ENCODE data around the gene VILL. TPM values are rescaled to one million over a fixed set of nuclear protein-coding genes. Genes with fewer than 3 reads are reported as not detected.

Gene VILL
- total and polyA plus RNA-seq, 10 donors, result 14.4 to 23.4 (median 17.3) TPM

- TF ChIP-seq, protein P1, sequence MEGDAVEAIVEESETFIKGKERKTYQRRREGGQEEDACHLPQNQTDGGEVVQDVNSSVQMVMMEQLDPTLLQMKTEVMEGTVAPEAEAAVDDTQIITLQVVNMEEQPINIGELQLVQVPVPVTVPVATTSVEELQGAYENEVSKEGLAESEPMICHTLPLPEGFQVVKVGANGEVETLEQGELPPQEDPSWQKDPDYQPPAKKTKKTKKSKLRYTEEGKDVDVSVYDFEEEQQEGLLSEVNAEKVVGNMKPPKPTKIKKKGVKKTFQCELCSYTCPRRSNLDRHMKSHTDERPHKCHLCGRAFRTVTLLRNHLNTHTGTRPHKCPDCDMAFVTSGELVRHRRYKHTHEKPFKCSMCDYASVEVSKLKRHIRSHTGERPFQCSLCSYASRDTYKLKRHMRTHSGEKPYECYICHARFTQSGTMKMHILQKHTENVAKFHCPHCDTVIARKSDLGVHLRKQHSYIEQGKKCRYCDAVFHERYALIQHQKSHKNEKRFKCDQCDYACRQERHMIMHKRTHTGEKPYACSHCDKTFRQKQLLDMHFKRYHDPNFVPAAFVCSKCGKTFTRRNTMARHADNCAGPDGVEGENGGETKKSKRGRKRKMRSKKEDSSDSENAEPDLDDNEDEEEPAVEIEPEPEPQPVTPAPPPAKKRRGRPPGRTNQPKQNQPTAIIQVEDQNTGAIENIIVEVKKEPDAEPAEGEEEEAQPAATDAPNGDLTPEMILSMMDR (IDR thresholded peaks at IDR 0.05 in 8 of 11, conservative IDR thresholded peaks at IDR 0.05 in 3 of 11), result no peak
- no peak for TF ChIP-seq POLR2AphosphoS5 (IDR thresholded peaks at IDR 0.05)
- TF ChIP-seq POLR2A (IDR thresholded peaks at IDR 0.05), result no peak
- peaks cover 0 to 25% (median 6%) of the 10 kb centered on the region in 6 donors for H3K36me3 ChIP-seq
- DNase-seq, result no peak
- no peaks in the 10 kb centered on the region for H3K27me3 ChIP-seq (replicated peaks in 1 of 7)
- peaks cover 25 to 64% (median 56%) of the 10 kb centered on the region in 6 donors for H3K4me1 ChIP-seq
- peak overlapping the region; percentile 80 to 96 (median 84) for H3K27ac ChIP-seq
- WGBS, 5 donors, result 12 to 17% (median 15%) methylated on average over 2 of the region's 2 CpGs
- no peaks in the 10 kb centered on the region for H3K9me3 ChIP-seq
- intact Hi-C loops (cut with DNase I; ENCODE audit: low total_unique reads), result no loop called here
- H3K4me3 ChIP-seq, result peak overlapping the region; percentile 45 to 77 (median 64)
Measured at GRCh38 chr3:37994639-37994972, 4.0 kb downstream of the VILL start.

DNA sequence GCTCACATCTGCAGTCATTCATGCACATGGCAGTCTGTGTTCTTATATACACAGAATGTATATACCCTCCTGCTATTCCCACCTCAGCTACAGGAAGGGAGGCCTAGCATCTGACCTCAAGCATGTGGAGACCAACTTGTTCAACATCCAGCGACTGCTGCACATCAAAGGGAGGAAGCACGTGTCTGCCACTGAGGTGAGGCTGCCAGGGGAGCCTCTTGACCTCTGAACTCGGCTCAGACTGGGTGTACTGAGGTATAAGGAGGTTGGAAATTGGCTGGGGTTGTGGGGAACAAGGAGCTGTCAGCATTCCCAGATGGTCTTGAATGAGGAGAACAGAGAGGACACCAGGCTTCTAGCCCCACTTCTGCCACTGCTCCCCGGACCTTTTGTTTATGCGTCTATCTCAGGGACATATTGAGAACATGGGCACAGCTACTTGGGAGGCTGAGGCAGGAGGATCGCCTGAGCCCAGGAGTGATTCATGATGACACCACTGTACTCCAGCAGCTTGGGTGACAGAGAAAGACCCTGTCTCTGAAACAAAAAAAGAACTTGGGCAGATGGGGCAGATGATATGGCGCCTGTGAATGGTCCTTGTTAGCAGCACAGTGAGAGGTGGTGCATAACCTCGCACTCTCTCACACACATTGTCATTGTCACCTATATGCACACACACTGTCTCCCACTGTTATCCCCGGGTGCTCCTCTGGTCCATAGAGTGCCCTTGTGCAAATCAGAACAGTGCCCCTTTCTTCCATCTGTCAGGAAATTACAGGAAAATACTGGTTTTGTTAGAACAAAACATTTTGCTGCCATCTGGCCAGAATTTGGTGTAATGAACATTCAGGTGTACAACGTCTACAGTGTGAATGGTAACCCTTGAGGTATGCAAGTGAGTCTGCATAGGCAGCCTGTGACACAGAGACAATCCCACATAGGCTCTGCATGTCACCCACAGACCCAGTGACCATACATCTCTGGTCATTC, 5.4 kb downstream of the VILL start:
- H3K4me1 ChIP-seq, result peaks cover 25 to 67% (median 56%) of the 10 kb centered on the region in 6 donors
- peak overlapping the region in 4 of 8 donors; percentile 8 to 97 (median 60) for H3K27ac ChIP-seq
- H3K36me3 ChIP-seq, result peaks cover 0 to 38% (median 10%) of the 10 kb centered on the region in 6 donors
- 80 to 86% (median 81%) methylated on average over 10 of the region's 10 CpGs for WGBS, 5 donors
- H3K4me3 ChIP-seq, result peak overlapping the region in 1 of 8 donors; percentile 77
- TF ChIP-seq POLR2A (IDR thresholded peaks at IDR 0.05) (no peak), POLR2AphosphoS5 (IDR thresholded peaks at IDR 0.05) (no peak)
- TF ChIP-seq, protein P1 (IDR thresholded peaks at IDR 0.05 in 8 of 11, conservative IDR thresholded peaks at IDR 0.05 in 3 of 11), result no peak
- intact Hi-C loops (cut with DNase I; ENCODE audit: low total_unique reads), result no loop called here
- H3K9me3 ChIP-seq, result no peaks in the 10 kb centered on the region
- no peaks in the 10 kb centered on the region for H3K27me3 ChIP-seq (replicated peaks in 1 of 7)
- DNase-seq, result peak; percentile 72

DNA sequence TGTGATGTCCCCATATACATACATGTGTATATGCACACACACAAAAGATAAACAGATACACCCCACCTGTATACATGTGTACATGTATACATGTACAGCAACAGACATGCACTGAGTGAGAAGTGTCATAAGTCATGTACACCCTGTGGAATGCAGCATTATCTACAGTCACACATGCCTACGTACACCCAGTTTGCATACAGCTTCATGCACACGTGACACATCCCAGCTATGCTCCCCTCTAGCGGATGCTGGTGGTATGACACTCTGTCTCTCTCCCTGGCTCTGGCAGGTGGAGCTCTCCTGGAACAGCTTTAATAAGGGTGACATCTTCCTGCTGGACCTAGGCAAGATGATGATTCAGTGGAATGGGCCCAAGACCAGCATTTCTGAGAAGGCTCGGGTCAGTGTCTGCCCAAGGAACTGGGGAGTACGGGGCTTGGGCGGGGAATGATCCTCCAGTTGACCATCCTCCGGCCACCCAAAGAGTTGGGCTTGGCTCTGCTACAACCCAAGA, 6.3 kb downstream of the VILL start:
- Histone ChIP-seq H3K36me3 (peaks cover 0 to 46% (median 19%) of the 10 kb centered on the region in 6 donors), H3K27ac (peak overlapping the region in 4 of 8 donors; percentile 8 to 97 (median 96)), H3K27me3 (replicated peaks in 1 of 7) (no peaks in the 10 kb centered on the region), H3K4me3 (no peak overlapping the region), H3K4me1 (peaks cover 25 to 67% (median 56%) of the 10 kb centered on the region in 6 donors), H3K9me3 (no peaks in the 10 kb centered on the region)
- 50 to 56% (median 52%) methylated on average over 7 of the region's 7 CpGs for WGBS, 5 donors
- intact Hi-C loops (cut with DNase I; ENCODE audit: low total_unique reads), result no loop called here
- TF ChIP-seq POLR2AphosphoS5 (IDR thresholded peaks at IDR 0.05), result no peak
- TF ChIP-seq, protein P1 (IDR thresholded peaks at IDR 0.05 in 8 of 11, conservative IDR thresholded peaks at IDR 0.05 in 3 of 11), result peak; percentile 90 to 98 (median 94)
- DNase-seq, result peak; percentile 86

- intact Hi-C loops (cut with DNase I; ENCODE audit: low total_unique reads), result no loop called here
- TF ChIP-seq POLR2A (IDR thresholded peaks at IDR 0.05) (no peak), POLR2AphosphoS5 (IDR thresholded peaks at IDR 0.05) (no peak)
- TF ChIP-seq, protein P1 (IDR thresholded peaks at IDR 0.05 in 8 of 11, conservative IDR thresholded peaks at IDR 0.05 in 3 of 11), result no peak
- H3K4me1 ChIP-seq, result peaks cover 25 to 67% (median 56%) of the 10 kb centered on the region in 6 donors
- H3K27ac ChIP-seq, result peak overlapping the region in 3 of 8 donors; percentile 95 to 97 (median 96)
- H3K36me3 ChIP-seq, result peaks cover 0 to 51% (median 24%) of the 10 kb centered on the region in 6 donors
- DNase-seq, result peak; percentile 82
- WGBS, 5 donors, result 92 to 97% (median 95%) methylated on average over 4 to 10 of the region's 10 CpGs
- H3K27me3 ChIP-seq (replicated peaks in 1 of 7), result no peaks in the 10 kb centered on the region
- H3K4me3 ChIP-seq, result no peak overlapping the region
- H3K9me3 ChIP-seq, result no peaks in the 10 kb centered on the region
Measured at GRCh38 chr3:37997342-37997741, 6.8 kb downstream of the VILL start.
